Osteoblast (primary cell): Measurements from ENCODE around the gene RPLP1. TPM values are rescaled to one million over a fixed set of nuclear protein-coding genes. Genes with fewer than 3 reads are reported as not detected.

ENCODE experiments used
- DNase-seq: peaks from one replicate; pipeline ENCODE4 v3.0.0; 2011; ENCODE audit warnings: low spot score, mixed read lengths; ENCODE audit not compliant: insufficient read length; ENCODE audit errors: missing footprints
- H2AFZ ChIP-seq: 2 replicates; pipeline ENCODE4 v1.6.0; 2011; ENCODE audit warnings: mild to moderate bottlenecking, low read length
- H3K27ac ChIP-seq: 2 replicates; pipeline ENCODE4 v1.5.1; 2011; ENCODE audit warnings: mild to moderate bottlenecking, low read depth, low read length, moderate library complexity
- H3K27me3 ChIP-seq: 2 replicates; pipeline ENCODE4 v1.6.0; 2012; ENCODE audit warnings: mild to moderate bottlenecking, control low read depth, inconsistent platforms, low read length, moderate library complexity; ENCODE audit not compliant: insufficient read depth
- H3K36me3 ChIP-seq: 2 replicates; pipeline ENCODE4 v1.5.1; 2011; ENCODE audit warnings: mild to moderate bottlenecking, low read length, control low read depth, moderate library complexity; ENCODE audit not compliant: insufficient read depth
- H3K4me1 ChIP-seq: 2 replicates; pipeline ENCODE4 v1.5.1; 2011; ENCODE audit warnings: mild to moderate bottlenecking, low read length, control low read depth, moderate library complexity; ENCODE audit not compliant: insufficient read depth
- H3K4me2 ChIP-seq: 2 replicates; pipeline ENCODE4 v1.6.0; 2011; ENCODE audit warnings: mild to moderate bottlenecking, low read length; ENCODE audit not compliant: insufficient read depth
- H3K4me3 ChIP-seq: fragments of 200-600 bp; sonication (generic); 3 replicates; pipeline ENCODE4 v1.5.1; 2012; ENCODE audit warnings: mild to moderate bottlenecking, low read length, inconsistent platforms; ENCODE audit not compliant: insufficient read depth
- H3K79me2 ChIP-seq: 2 replicates; pipeline ENCODE4 v1.6.0; 2012; ENCODE audit warnings: mild to moderate bottlenecking, low read length, control low read depth, inconsistent platforms; ENCODE audit not compliant: insufficient read depth
- H3K9me3 ChIP-seq: 2 replicates; pipeline ENCODE4 v1.5.1; 2011; ENCODE audit warnings: low read depth, low read length, control low read depth
- H4K20me1 ChIP-seq: 2 replicates; pipeline ENCODE4 v1.6.0; 2012; ENCODE audit warnings: mild to moderate bottlenecking, low read length, control low read depth; ENCODE audit not compliant: insufficient read depth
- total RNA-seq: library from RNA; depleted of rRNA; stranded (reverse); fragments of >200 nt; gene quantifications from 2 replicates; pipeline ENCODE4 v1.2.3, GENCODE V29; 2012
- TF ChIP-seq, protein P1 (sequence below): IDR thresholded peaks from 2 replicates; pipeline ENCODE4 v1.5.1; 2011; ENCODE audit warnings: mild to moderate bottlenecking, low read depth, low read length, moderate library complexity; ENCODE audit errors: extremely low read depth

RPLP1 gene
- total RNA-seq, 1 donor, result 71.7 TPM

DNA sequence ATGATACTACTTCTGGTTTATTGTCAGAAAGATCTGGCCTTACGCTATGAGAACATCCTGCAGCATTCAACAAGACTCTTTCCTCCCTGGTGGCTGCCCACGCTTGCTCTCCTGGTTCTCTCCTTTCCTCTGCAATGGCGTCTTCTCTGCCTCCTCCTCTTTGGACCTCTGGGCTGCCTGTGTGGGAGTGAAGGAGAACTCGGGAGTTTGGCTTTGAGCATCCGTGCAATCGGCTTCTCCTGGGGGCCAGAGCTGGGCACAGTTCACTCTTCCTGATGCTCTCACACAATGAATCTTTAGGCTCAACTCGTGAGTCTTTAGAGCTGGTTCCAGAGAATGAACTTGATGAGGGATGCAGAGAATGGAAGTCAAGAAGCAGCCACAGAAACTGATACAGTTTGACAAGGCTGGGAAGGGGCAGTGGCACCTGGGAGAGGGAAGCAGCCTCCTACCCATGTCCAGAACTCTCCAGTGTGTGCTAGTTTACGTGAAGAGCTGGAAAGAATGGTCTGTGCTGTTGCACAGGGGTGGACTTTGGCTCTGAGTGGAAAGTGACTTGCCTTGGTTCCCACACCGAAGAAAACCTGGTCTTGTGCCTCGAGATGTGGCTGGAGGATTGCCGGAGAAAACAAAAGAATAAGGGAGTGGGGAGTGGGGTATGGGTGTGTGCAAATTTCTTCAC is 37.9 kb downstream of the RPLP1 start:
- Histone ChIP-seq H3K9me3 (no peaks in the 10 kb centered on the region), H3K79me2 (no peaks in the 10 kb centered on the region), H4K20me1 (no peaks in the 10 kb centered on the region), H3K4me3 (no peak overlapping the region), H3K27ac (no peak overlapping the region), H3K36me3 (no peaks in the 10 kb centered on the region), H3K4me1 (no peaks in the 10 kb centered on the region), H3K4me2 (no peak overlapping the region), H3K27me3 (peaks cover 14% of the 10 kb centered on the region), H2AFZ (no peak overlapping the region)
- TF ChIP-seq, protein P1, sequence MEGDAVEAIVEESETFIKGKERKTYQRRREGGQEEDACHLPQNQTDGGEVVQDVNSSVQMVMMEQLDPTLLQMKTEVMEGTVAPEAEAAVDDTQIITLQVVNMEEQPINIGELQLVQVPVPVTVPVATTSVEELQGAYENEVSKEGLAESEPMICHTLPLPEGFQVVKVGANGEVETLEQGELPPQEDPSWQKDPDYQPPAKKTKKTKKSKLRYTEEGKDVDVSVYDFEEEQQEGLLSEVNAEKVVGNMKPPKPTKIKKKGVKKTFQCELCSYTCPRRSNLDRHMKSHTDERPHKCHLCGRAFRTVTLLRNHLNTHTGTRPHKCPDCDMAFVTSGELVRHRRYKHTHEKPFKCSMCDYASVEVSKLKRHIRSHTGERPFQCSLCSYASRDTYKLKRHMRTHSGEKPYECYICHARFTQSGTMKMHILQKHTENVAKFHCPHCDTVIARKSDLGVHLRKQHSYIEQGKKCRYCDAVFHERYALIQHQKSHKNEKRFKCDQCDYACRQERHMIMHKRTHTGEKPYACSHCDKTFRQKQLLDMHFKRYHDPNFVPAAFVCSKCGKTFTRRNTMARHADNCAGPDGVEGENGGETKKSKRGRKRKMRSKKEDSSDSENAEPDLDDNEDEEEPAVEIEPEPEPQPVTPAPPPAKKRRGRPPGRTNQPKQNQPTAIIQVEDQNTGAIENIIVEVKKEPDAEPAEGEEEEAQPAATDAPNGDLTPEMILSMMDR, result no peak
- no peak for DNase-seq

DNA sequence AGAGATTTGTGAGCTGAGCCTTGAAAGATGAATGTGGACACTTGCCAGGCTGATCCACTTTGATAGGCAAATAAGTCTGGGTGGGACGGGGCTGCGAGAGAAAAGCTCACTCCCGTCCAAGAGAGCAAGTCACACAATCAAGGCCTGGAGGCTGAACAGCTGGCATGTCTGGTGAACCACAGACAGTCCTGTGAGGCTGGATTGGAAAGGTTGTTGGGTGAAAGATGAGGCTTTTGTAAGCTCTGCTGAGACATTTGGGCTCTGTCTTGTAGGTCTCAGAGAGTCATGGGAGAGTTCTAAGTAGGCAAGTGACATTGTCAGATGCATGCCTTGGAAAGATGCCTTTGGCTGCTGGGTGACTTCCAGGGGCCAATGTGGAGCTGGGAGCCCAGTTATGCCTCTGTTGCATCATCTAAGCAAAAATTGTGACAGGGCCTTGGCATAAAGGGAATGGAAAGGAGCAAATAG is 38.5 kb downstream of the RPLP1 start:
- no peak overlapping the region for H2AFZ ChIP-seq
- no peak overlapping the region for H3K27ac ChIP-seq
- H3K4me2 ChIP-seq, result no peak overlapping the region
- DNase-seq, result no peak
- peaks cover 15% of the 10 kb centered on the region for H3K27me3 ChIP-seq
- H3K79me2 ChIP-seq, result no peaks in the 10 kb centered on the region
- no peaks in the 10 kb centered on the region for H3K4me1 ChIP-seq
- no peaks in the 10 kb centered on the region for H3K36me3 ChIP-seq
- TF ChIP-seq, protein P1, result no peak
- H3K4me3 ChIP-seq, result no peak overlapping the region
- H3K9me3 ChIP-seq, result no peaks in the 10 kb centered on the region
- H4K20me1 ChIP-seq, result no peaks in the 10 kb centered on the region

DNA sequence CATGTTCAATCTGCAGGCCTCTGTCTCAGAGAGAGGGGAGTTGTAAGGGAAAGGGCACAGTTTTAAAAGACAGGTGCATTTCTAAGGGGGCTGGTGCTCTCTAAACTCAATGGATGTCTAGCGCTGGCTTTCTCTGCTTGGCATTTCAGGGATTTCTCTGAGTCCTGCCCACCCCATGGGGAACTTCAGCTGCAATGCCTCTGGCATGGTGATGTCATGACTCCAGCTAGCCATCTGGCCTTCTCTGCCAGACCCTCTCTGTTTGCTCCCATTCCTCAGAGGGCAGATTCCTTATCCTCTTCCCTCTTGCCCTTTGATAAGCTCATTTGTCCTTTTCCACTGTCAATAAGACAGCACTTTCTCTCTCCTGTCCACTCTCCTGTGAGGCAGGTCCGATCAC is 40.8 kb downstream of the RPLP1 start:
- no peaks in the 10 kb centered on the region for H4K20me1 ChIP-seq
- peaks cover 21% of the 10 kb centered on the region for H3K27me3 ChIP-seq
- H3K4me3 ChIP-seq, result no peak overlapping the region
- H3K4me1 ChIP-seq, result no peaks in the 10 kb centered on the region
- H3K36me3 ChIP-seq, result no peaks in the 10 kb centered on the region
- no peak for DNase-seq
- H3K79me2 ChIP-seq, result no peaks in the 10 kb centered on the region
- no peak overlapping the region for H2AFZ ChIP-seq
- no peak overlapping the region for H3K27ac ChIP-seq
- TF ChIP-seq, protein P1, result no peak
- H3K4me2 ChIP-seq, result no peak overlapping the region
- no peaks in the 10 kb centered on the region for H3K9me3 ChIP-seq

DNA sequence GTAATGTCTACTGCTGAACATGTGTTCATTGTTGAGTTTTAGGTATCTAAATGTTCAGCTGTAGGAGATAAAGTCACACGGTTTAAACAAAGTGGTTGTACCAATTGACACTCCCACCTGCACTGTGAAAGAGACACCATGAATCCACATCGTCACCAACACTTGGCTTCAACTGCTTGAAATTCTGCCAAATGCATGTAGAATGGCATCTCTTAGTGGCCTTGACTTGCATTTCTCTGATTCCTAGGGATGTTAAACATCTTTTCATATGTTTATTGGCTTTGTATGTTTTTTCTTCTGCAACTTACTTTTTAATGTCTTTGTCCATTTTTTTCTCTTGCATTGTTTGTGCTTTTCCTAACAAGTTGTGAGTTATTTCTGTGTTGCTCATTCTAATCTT is 43.4 kb downstream of the RPLP1 start:
- TF ChIP-seq, protein P1, result no peak
- no peaks in the 10 kb centered on the region for H3K79me2 ChIP-seq
- no peak overlapping the region for H3K27ac ChIP-seq
- H3K9me3 ChIP-seq, result no peaks in the 10 kb centered on the region
- H3K4me2 ChIP-seq, result no peak overlapping the region
- H4K20me1 ChIP-seq, result no peaks in the 10 kb centered on the region
- DNase-seq, result no peak
- peaks cover 13% of the 10 kb centered on the region for H3K27me3 ChIP-seq
- H3K4me3 ChIP-seq, result no peak overlapping the region
- no peaks in the 10 kb centered on the region for H3K36me3 ChIP-seq
- H2AFZ ChIP-seq, result no peak overlapping the region
- no peaks in the 10 kb centered on the region for H3K4me1 ChIP-seq
